ENCODE data around the gene TIAM2.

Gene TIAM2

DNA sequence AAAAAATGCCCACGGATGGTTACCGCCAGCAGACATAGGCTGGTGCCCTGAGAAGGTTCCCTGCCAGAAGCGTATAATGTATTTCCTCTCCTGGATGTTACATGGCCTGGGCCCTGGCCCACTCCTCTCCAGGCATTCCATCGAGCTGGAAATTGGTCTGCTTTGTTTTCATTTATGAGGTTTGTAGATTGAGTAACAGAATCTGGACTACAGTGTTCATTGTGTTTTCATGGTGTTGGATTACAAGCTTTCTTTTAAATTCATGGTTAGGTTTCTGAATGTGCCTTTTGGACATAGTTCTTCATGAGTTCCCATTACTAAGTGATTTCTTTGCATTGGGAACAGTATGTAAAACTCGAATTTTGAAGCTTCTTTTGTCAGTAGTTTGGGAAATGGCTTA lies 6.4 kb downstream of the TIAM2 start:
- DNase-seq (ENCODE audit: low read depth): no peak

DNA sequence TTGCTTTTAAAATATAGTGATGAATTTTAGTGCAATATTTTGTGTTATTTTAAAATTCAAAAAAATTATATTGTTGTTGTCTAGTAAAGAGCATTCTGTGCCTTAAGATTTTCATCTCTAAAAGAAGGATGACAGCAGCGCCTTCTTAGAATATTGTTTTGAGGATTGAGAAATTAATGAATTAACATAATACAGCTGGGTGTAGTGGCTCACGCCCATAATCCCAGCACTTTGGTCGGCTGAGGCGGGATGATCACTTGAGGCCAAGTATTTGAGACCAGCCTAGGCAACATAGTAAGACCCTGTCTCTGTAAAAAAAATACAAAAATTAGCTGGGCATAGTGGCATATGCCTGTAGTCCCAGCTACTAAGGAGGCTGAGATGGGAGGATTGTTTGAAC lies 6.8 kb downstream of the TIAM2 start:
- TF ChIP-seq, protein P1, sequence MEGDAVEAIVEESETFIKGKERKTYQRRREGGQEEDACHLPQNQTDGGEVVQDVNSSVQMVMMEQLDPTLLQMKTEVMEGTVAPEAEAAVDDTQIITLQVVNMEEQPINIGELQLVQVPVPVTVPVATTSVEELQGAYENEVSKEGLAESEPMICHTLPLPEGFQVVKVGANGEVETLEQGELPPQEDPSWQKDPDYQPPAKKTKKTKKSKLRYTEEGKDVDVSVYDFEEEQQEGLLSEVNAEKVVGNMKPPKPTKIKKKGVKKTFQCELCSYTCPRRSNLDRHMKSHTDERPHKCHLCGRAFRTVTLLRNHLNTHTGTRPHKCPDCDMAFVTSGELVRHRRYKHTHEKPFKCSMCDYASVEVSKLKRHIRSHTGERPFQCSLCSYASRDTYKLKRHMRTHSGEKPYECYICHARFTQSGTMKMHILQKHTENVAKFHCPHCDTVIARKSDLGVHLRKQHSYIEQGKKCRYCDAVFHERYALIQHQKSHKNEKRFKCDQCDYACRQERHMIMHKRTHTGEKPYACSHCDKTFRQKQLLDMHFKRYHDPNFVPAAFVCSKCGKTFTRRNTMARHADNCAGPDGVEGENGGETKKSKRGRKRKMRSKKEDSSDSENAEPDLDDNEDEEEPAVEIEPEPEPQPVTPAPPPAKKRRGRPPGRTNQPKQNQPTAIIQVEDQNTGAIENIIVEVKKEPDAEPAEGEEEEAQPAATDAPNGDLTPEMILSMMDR (IDR thresholded peaks at IDR 0.05; ENCODE audit: control insufficient read depth, extremely low read depth, insufficient read depth): no peak
- H3K4me3 ChIP-seq (ENCODE audit: low read depth, low read length): no peak overlapping the region
- no peak for DNase-seq (ENCODE audit: low read depth)

More for the DNA sequence above, 6.4 kb downstream of the TIAM2 start:
- H3K4me3 ChIP-seq (ENCODE audit: low read depth, low read length): no peak overlapping the region
- TF ChIP-seq, protein P1 (IDR thresholded peaks at IDR 0.05; ENCODE audit: control insufficient read depth, extremely low read depth, insufficient read depth): no peak

DNA sequence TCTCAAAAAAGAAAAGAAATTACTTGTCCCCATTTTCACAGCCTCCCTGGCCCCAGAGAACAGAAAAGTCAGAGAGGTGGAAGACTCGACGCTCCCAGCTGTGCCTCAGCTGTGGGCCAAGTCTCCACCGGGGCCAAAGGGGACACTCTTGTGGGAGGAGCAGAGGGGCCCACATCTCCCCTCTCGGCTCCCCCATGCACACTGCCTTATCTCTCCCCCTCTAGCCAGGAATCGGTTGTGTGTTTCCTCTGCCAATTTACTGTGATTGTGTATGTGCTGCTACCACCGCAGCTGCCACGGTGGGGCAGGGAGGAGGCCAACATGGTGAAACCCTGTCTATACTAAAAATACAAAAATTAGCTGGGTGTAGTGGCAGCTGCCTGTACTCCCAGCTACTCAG lies 8.4 kb downstream of the TIAM2 start:
- TF ChIP-seq, protein P1 (IDR thresholded peaks at IDR 0.05; ENCODE audit: control insufficient read depth, extremely low read depth, insufficient read depth): no peak
- no peak overlapping the region for H3K4me3 ChIP-seq (ENCODE audit: low read depth, low read length)
- DNase-seq (ENCODE audit: low read depth): no peak

DNA sequence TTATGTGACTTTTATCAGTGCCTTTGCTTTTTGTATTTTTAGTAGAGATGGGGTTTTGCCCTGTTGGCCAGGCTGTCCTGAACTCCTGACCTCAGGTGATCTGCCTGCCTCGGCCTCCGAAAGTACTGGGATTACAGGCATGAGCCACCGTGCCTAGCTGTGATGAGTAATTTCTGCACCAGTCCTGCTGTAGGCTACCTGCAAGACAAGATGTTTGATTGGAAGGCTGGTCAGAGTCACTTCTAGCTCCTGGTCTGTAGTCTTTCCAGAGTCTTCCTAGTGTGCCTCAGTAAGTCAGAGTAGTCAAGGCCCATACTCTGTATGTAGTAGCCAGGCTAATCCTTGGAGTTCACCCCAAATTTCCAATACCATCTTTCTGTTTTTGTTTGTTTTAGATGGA lies 8.9 kb downstream of the TIAM2 start:
- no peak for DNase-seq (ENCODE audit: low read depth)
- TF ChIP-seq, protein P1 (IDR thresholded peaks at IDR 0.05; ENCODE audit: control insufficient read depth, extremely low read depth, insufficient read depth): no peak
- H3K4me3 ChIP-seq (ENCODE audit: low read depth, low read length): no peak overlapping the region

DNA sequence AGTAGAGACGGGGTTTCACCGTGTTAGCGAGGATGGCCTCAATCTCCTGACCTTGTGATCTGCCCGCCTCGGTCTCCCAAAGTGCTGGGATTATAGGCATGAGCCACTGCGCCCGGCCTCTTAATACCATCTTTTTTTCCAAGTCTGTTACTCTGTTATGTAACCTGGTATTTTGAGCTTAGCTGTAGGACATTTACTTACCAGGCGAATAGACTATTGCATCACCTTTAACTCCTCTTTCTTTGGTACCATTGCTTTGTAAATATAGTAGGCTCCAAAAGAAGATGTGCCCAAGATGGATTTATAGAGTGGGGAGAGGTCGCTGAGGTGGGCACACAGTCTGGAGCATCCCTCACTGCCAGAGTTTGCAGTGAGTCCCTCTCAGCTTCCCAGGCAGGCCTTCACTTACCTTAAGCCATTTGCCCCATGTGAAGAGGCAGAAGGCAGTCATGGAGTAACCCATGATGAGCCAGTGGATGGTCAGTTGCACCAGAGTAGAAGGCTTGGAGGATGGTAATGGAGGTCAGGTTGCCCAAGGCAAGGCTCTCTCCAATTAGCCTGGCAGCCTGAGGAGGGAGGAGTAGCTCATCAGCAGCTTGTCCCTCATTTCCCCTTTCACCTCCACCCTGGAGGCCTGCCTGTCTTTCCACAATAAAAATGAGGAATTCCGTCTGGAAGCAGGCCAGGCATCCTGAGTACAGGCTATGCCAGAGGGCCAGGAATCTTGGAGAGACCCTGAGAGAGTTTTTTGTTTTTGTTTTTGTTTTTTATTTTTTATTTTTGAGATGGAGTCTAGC lies 9.7 kb downstream of the TIAM2 start:
- H3K4me3 ChIP-seq (ENCODE audit: low read depth, low read length): no peak overlapping the region
- TF ChIP-seq, protein P1 (IDR thresholded peaks at IDR 0.05; ENCODE audit: control insufficient read depth, extremely low read depth, insufficient read depth): no peak
- no peak for DNase-seq (ENCODE audit: low read depth)

- TF ChIP-seq, protein P1 (IDR thresholded peaks at IDR 0.05; ENCODE audit: control insufficient read depth, extremely low read depth, insufficient read depth): no peak
- no peak for DNase-seq (ENCODE audit: low read depth)
- H3K4me3 ChIP-seq (ENCODE audit: low read depth, low read length): no peak overlapping the region
Observed at GRCh38 chr6:155008625-155009024, 13.5 kb downstream of the TIAM2 start.

DNA sequence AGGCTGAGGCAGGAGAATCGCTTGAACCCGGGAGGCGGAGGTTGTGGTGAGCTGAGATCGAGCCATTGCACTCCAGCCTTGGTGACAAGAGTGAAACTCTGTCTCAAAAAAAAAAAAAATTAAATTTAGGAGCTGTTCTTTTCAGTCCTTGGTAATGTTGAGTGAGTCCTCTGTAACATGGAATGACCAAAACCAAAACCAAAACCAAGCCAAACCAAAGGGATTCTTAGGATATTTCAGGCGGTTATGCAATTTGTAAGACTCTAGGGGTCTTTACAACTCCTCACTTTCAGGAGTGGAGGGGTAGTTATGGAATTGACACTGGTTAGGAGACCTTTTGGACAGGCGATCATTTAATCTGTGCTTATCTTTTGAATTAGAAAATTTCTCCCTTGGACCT lies 15.8 kb downstream of the TIAM2 start:
- TF ChIP-seq, protein P1 (IDR thresholded peaks at IDR 0.05; ENCODE audit: control insufficient read depth, extremely low read depth, insufficient read depth): no peak
- no peak overlapping the region for H3K4me3 ChIP-seq (ENCODE audit: low read depth, low read length)
- DNase-seq (ENCODE audit: low read depth): no peak
